GM12878 (cell line): ENCODE data around the gene ISY1. TPM values are rescaled to one million over a fixed set of nuclear protein-coding genes. Genes with fewer than 3 reads are reported as not detected.

ENCODE experiments used
- ATAC-seq: fragments of 200-7000 bp; cut with Tn5 transposase; 3 replicates; pipeline ENCODE4 v1.9.1; 2020; ENCODE audit warnings: mild to moderate bottlenecking, moderate library complexity
- BruUV-seq: library from RNA; stranded (reverse); fragments of 400-500 nt; replicated peaks from 2 replicates; lab custom pipeline; 2021; lab: Mats Ljungman, UMichigan
- CTCF ChIA-PET: fragments of 300-600 bp; sonication (Branson Sonifier 250); formaldehyde crosslinking; extraction: SDS; loops from one replicate; lab custom pipeline; 2021; ENCODE audit warnings: inconsistent platforms; lab: Yijun Ruan, JAX
- POLR2A ChIA-PET: fragments of 350-600 bp; formaldehyde crosslinking; extraction: SDS; loops from one replicate; lab custom pipeline; 2021; ENCODE audit warnings: inconsistent platforms; lab: Charles Lee
- RAD21 ChIA-PET: fragments of 300-600 bp; sonication (Branson Sonifier 250); formaldehyde crosslinking; loops from one replicate; lab custom pipeline; 2023; ENCODE audit warnings: antibody characterized with exemption; ENCODE audit not compliant: unreplicated experiment; lab: Charles Lee
- SMC1A ChIA-PET: fragments of 300-600 bp; sonication (Branson Sonifier 250); formaldehyde crosslinking; loops from one replicate; lab custom pipeline; 2023; ENCODE audit not compliant: unreplicated experiment, uncharacterized antibody; lab: Charles Lee
- DNase-seq: peaks from one replicate; pipeline ENCODE4 v3.0.0-alpha.2; 2011; ENCODE audit warnings: low read depth, low spot score
- FAIRE-seq: peaks from 3 replicates; lab custom pipeline; 2011; peaks lifted over from hg19 to GRCh38; lab: Jason Lieb, UNC
- H2AFZ ChIP-seq: 2 replicates; pipeline ENCODE4 v1.6.0; 2011; ENCODE audit warnings: low read depth, low read length, control low read depth; ENCODE audit not compliant: control insufficient read depth
- H3K27ac ChIP-seq: 2 replicates; pipeline ENCODE4 v1.5.1; 2011; ENCODE audit warnings: control low read depth; ENCODE audit not compliant: control insufficient read depth, insufficient read depth
- H3K27me3 ChIP-seq, 2 experiments: replicated peaks in 1 of 2; 2 replicates each; pipeline versions ENCODE4 v1.6.0 to v1.6.1; 2011; ENCODE audit warnings: low read length in 1 of 2; ENCODE audit not compliant: control insufficient read depth in 2 of 2, insufficient read depth in 2 of 2
- H3K36me3 ChIP-seq, 2 experiments: 2 replicates each; pipeline ENCODE4 v1.5.1; 2011; ENCODE audit warnings: low read length in 1 of 2; ENCODE audit not compliant: control insufficient read depth in 2 of 2, insufficient read depth in 2 of 2
- H3K4me1 ChIP-seq: 2 replicates; pipeline ENCODE4 v1.6.1; 2011; ENCODE audit warnings: mild to moderate bottlenecking, low read length, moderate library complexity, mixed read lengths; ENCODE audit not compliant: control insufficient read depth, insufficient read depth
- H3K4me2 ChIP-seq: 2 replicates; pipeline ENCODE4 v1.6.0; 2011; ENCODE audit warnings: control low read depth; ENCODE audit not compliant: control insufficient read depth, insufficient read depth
- H3K4me3 ChIP-seq: fragments of 200-600 bp; sonication (generic); 2 replicates; pipeline ENCODE4 v1.5.1; 2016
- H3K79me2 ChIP-seq: 2 replicates; pipeline ENCODE4 v1.6.0; 2011; ENCODE audit warnings: low read length; ENCODE audit not compliant: control insufficient read depth, insufficient read depth
- H3K9ac ChIP-seq: 2 replicates; pipeline ENCODE4 v1.8.0; 2011; ENCODE audit warnings: low read length, control low read depth, mixed read lengths; ENCODE audit not compliant: control insufficient read depth, insufficient read depth
- H3K9me3 ChIP-seq: replicated peaks from 3 replicates; pipeline ENCODE4 v1.5.1; 2011; ENCODE audit warnings: mild to moderate bottlenecking, low read length; ENCODE audit not compliant: control insufficient read depth, insufficient read depth
- H4K20me1 ChIP-seq: 2 replicates; pipeline ENCODE4 v1.6.0; 2011; ENCODE audit not compliant: control insufficient read depth, insufficient read depth
- ATF2 ChIP-seq: IDR thresholded peaks from 2 replicates; pipeline ENCODE4 v1.6.1; 2012; ENCODE audit warnings: low read length, inconsistent platforms
- BHLHE40 ChIP-seq, 2 experiments: fragments of 450-650 bp in 1 of 2; IDR thresholded peaks; 2 replicates each; pipeline ENCODE4 v1.6.1; 2011 to 2017; ENCODE audit warnings: low read depth in 2 of 2, borderline replicate concordance in 1 of 2, improper control_type of control experiment in 1 of 2, low read length in 1 of 2, mild to moderate bottlenecking in 1 of 2
- FOXM1 ChIP-seq: IDR thresholded peaks from 2 replicates; pipeline ENCODE4 v1.6.1; 2012; ENCODE audit warnings: low read depth, mild to moderate bottlenecking, inconsistent platforms, low read length, moderate library complexity
- IKZF2 ChIP-seq, 2 experiments: fragments of 450-650 bp; IDR thresholded peaks; 2 replicates each; pipeline ENCODE4 v1.6.1; 2017; ENCODE audit warnings: mild to moderate bottlenecking in 2 of 2, moderate library complexity in 2 of 2
- RFX5 ChIP-seq: IDR thresholded peaks from 2 replicates; pipeline ENCODE4 v1.6.1; 2011; ENCODE audit warnings: low read depth, low read length, improper control_type of control experiment
- RUNX3 ChIP-seq: IDR thresholded peaks from 2 replicates; pipeline ENCODE4 v1.6.1; 2012; ENCODE audit warnings: low read length, inconsistent platforms
- WGBS: methylation state at CpG from one replicate; pipeline ENCODE4 v1.1.6; 2016; ENCODE audit warnings: low lambda C conversion rate; ENCODE audit not compliant: insufficient replicate concordance, insufficient coverage; ENCODE audit errors: missing lambda C conversion rate; 5-methylcytosine and 5-hydroxymethylcytosine counted together
- in situ Hi-C: fragments of 300-500 bp; cut with MboI; formaldehyde crosslinking; loops from 9 replicates; pipeline ENCODE4 v1.14.3; 2018; ENCODE audit warnings: mixed read lengths
- intact Hi-C: fragments of 100-400 bp; cut with micrococcal nuclease; formaldehyde crosslinking; loops from one replicate; pipeline ENCODE4 v1.14.2; 2022; ENCODE audit not compliant: unreplicated experiment
- polyA plus RNA-seq, 11 experiments: library from polyadenylated mRNA; depleted of rRNA in 4 of 11; unstranded in 6 of 11; stranded (reverse) in 5 of 11; fragments of >200 nt; fragmentation: Nextera tagmentation in 4 of 11; fragmentation: Illumina TruSeq in 1 of 11; extraction: Ambion mirVana in 4 of 11; extraction: Trizol in 1 of 11; gene quantifications; 1 replicate in 1 of 11; 2 replicates in 10 of 11; pipeline versions ENCODE4 v1.2.1 to v1.2.3, GENCODE V29; 2011 to 2016; ENCODE audit warnings: inconsistent platforms in 2 of 11, missing spikeins in 2 of 11, low read depth in 1 of 11
- total RNA-seq, 4 experiments: library from RNA; depleted of rRNA in 3 of 4; stranded (reverse); fragments of >200 nt in 3 of 4; fragmentation: Illumina TruSeq in 1 of 4; extraction: Trizol in 1 of 4; gene quantifications; 2 replicates each; pipeline versions ENCODE4 v1.2.1 to v1.2.3, GENCODE V29; 2013 to 2021

Gene ISY1
- total and polyA plus RNA-seq, 10 of the 15 experiments (the other 5 are each of a cell fraction or from before 2014, with no cell fraction given), result 28.3 to 72.2 (median 44.7) TPM

GRCh38 chr3:129161860-129162271 is 1.0 kb upstream of the ISY1 start:
- H3K9ac ChIP-seq, result peak overlapping the region; percentile 99
- peak overlapping the region; percentile 100 for H3K27ac ChIP-seq
- H3K36me3 ChIP-seq, result peaks cover 1 to 13% of the 10 kb centered on the region in 2 experiments; a peak in 3 of 4 replicates
- intact Hi-C loops, result loop anchor here (1.0 kb wide), 4 partner anchors 21 to 192 kb away; partner anchors contain the start of gene CNBP
- whole genome bisulfite sequencing, result under 1% methylated on average over 12 of the region's 12 CpGs
- peak overlapping the region; percentile 95 for H3K4me2 ChIP-seq
- H3K4me3 ChIP-seq, result peak overlapping the region; percentile 85
- SMC1A ChIA-PET, result interaction anchor here (0.7 to 2.4 kb wide), 18 partner anchors 12 to 191 kb away, joined by 3 to 33 read pairs (median 4); partner anchors contain the start of genes COPG1 and RAB43
- H4K20me1 ChIP-seq, result no peaks in the 10 kb centered on the region
- DNase-seq (no peak), FAIRE-seq (no peak), ATAC-seq (peak; percentile 42)
- POLR2A ChIA-PET, result interaction anchor here (0.5 to 2.7 kb wide), 10 partner anchors 12 to 187 kb away, joined by 3 to 17 read pairs (median 6); partner anchors contain the start of gene CNBP
- RAD21 ChIA-PET, result interaction anchor here (1.0 to 3.0 kb wide), 13 partner anchors 17 to 283 kb away, joined by 3 to 29 read pairs (median 4); partner anchors contain the start of gene COPG1
- H2AFZ ChIP-seq, result peak overlapping the region; percentile 100
- in situ Hi-C loops, result no loop called here
- CTCF ChIA-PET, result interaction anchor here (0.7 to 3.6 kb wide), 18 partner anchors 10 to 481 kb away, joined by 3 to 36 read pairs (median 4); partner anchors contain the start of genes CNBP and COPG1
- no peaks in the 10 kb centered on the region for H3K9me3 ChIP-seq
- peaks cover 4% of the 10 kb centered on the region for H3K4me1 ChIP-seq
- BruUV-seq, result no TSS peak
- TF ChIP-seq RUNX3 (no peak), BHLHE40 (IDR thresholded peaks at IDR 0.05; ENCODE audit: borderline replicate concordance in 1 of 2, low read depth in 2 of 2, low read length in 1 of 2) (peak in 1 of 2 experiments; percentile 4; a peak in 1 of 4 replicates), ATF2 (0 out of 2 replicates have a peak, but pooled peaks have one; percentile 1), FOXM1 (0 out of 2 replicates have a peak, but pooled peaks have one; percentile 3), IKZF2 (IDR thresholded peaks at IDR 0.05) (no peak), RFX5 (no peak)
- peaks cover 24% of the 10 kb centered on the region for H3K79me2 ChIP-seq
- no peaks in the 10 kb centered on the region for H3K27me3 ChIP-seq
